ENCODE data around the gene SND1. TPM values are rescaled to one million over a fixed set of nuclear protein-coding genes. Genes with fewer than 3 reads are reported as not detected.

Gene SND1
- total RNA-seq, 1 donor = 80.2 TPM

DNA sequence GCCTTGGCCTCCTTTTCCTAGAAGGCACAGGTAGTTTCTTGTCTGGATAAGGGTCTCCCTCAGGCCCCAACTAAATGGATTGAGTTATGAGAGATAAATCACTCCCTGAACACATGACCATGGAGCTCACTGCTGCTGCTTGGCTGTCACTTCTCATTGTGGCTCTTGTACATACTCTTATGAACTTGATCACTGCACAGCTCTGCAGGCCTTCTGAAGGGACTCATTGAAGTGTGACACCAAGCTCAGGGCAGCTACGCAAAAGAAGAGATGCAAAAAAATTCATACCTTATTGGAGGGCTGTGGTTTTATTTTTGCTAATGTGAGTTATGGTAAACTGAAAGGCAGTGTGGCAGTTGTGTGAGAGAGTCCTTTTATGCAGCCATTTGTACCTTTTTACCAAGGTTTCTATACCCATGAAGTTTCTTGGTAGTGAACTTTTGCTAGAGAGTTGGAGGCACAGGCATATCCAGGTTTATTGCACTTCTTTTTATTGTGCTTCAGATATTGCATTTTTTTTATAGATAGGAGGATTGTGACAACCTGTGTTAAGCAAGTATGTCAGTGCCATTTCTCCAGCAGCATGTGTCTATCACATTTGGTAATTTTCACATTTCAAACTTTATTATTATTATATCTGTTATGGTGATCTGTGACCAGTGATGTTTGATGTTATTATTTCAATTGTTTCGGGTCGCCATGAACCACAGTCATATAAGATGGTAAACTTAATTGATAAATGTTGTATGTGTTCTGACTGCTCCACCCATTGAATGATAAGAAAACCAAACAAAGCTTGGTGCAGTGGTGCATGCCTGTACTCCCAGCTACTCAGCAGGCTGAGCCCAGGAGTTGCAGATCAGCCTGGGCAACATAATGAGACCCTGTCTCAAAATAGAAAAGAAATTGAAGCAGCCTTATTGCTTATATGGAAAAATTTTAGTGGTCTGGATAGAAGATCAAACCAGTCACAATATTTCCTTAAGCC, 278.6 kb downstream of the SND1 start:
- Histone ChIP-seq H3K9me3 (ENCODE audit: low read depth, low read length) (no peaks in the 10 kb centered on the region), H3K4me3 (ENCODE audit: low read length) (no peak overlapping the region), H3K4me1 (ENCODE audit: insufficient read depth, low read length) (no peaks in the 10 kb centered on the region), H3K27me3 (ENCODE audit: insufficient read depth, low read length) (no peaks in the 10 kb centered on the region)

DNA sequence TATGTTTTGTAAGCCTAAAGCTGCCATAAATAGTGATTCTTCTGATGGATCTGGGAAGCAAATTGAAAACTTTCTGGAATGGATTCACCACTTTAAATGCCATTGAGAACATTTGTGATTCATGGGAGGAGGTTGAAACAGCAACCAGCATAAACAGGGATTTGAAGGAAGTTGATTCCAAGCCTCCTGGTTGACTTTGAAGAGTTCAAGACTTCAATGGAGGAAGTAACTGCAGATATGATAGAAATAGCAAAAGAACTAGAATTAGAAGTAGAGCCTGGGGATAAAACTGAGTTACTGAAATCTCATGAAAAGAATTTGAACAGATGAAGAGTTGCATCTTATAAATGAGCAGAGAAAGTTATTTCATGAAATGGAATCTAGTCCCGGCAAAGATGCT, 280.1 kb downstream of the SND1 start:
- no peak overlapping the region for H3K4me3 ChIP-seq (ENCODE audit: low read length)
- H3K9me3 ChIP-seq (ENCODE audit: low read depth, low read length) = no peaks in the 10 kb centered on the region
- no peaks in the 10 kb centered on the region for H3K4me1 ChIP-seq (ENCODE audit: insufficient read depth, low read length)
- no peaks in the 10 kb centered on the region for H3K27me3 ChIP-seq (ENCODE audit: insufficient read depth, low read length)

DNA sequence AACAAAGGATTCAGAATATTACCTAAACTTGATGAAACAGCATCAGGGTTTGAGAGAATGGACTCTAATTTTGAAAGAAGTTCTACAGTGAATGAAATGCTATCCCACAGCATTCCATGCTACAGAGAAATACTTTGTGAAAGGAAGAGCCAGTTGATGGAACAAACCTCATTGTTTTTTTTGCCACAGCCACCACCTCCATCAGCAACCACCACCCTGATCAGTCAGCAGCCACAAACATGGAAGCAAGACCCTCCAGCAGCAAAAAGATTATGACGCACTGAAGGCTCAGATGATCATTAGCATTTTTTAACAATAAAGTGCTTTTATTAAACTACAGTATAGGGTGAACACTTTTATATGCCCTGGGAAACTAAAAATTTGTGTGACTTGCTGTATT, 280.5 kb downstream of the SND1 start:
- Histone ChIP-seq H3K4me3 (ENCODE audit: low read length) (no peak overlapping the region), H3K27me3 (ENCODE audit: insufficient read depth, low read length) (no peaks in the 10 kb centered on the region), H3K9me3 (ENCODE audit: low read depth, low read length) (no peaks in the 10 kb centered on the region), H3K4me1 (ENCODE audit: insufficient read depth, low read length) (no peaks in the 10 kb centered on the region)

DNA sequence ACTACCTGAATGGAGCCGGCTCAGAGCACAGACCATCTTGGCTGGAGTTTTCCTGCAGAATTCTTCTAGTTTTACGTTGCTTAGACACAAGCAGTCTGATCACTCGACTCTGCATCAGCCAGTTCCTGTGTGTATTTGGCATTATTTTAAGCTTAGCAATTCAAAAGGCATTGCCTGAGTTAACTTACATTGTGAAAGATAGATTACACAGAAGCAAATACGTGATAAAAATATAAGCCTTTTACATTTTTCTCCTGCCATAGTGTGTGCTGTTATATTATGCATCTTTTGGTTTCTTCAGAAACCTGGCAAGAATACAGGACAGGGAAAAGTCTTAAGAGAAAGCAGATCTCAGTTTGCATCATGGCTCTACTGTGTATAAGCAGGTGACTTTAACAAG, 281.2 kb downstream of the SND1 start:
- no peaks in the 10 kb centered on the region for H3K27me3 ChIP-seq (ENCODE audit: insufficient read depth, low read length)
- H3K4me1 ChIP-seq (ENCODE audit: insufficient read depth, low read length) = no peaks in the 10 kb centered on the region
- no peak overlapping the region for H3K4me3 ChIP-seq (ENCODE audit: low read length)
- no peaks in the 10 kb centered on the region for H3K9me3 ChIP-seq (ENCODE audit: low read depth, low read length)

DNA sequence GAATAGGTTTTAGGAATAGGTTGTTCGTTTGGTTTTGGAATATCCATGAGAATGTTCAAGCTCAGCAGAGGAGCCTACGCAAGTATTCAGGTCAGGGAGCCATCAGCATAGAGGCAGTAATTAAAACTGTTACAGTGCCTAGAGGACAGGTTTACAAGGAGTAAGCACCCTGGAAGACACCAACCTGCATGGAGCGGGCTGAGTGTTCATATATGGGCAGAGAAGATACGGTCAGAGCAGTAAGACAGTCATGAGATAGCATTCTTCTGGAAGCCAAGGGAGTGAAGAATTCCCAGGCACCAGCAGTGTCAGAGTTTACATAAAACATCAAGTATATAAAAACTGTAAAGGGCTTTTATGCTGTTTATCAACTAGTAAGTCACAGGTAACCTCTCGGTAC, 282.7 kb downstream of the SND1 start:
- Histone ChIP-seq H3K4me1 (ENCODE audit: insufficient read depth, low read length) (no peaks in the 10 kb centered on the region), H3K4me3 (ENCODE audit: low read length) (no peak overlapping the region), H3K9me3 (ENCODE audit: low read depth, low read length) (no peaks in the 10 kb centered on the region), H3K27me3 (ENCODE audit: insufficient read depth, low read length) (no peaks in the 10 kb centered on the region)

DNA sequence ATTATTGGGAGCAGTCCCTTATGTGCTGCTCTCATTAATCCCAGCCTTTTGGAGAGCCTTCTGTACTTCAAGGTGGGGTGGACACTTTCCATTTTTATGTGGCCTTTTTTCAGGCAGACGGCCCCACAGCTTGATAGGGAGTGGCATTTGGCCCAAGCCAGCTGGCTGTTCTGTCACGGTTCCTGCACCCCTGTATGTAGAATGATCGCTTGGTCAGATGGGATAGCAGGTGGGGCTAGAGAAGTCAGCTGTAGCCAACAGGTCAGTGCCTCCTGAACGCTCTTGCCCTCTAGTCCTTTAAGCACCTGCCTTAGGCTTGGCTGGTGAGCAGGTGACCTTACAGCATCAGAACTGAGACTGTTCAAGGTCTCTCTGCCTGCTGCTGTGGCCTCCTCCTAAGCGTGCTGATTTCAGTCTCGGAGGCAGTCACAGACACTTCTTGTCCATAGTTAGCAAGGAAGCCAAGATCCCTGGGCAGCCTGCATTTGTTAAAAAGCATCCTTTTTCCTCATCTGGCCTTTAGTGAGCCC, 283.9 kb downstream of the SND1 start:
- H3K9me3 ChIP-seq (ENCODE audit: low read depth, low read length) = no peaks in the 10 kb centered on the region
- no peak overlapping the region for H3K4me3 ChIP-seq (ENCODE audit: low read length)
- H3K27me3 ChIP-seq (ENCODE audit: insufficient read depth, low read length) = no peaks in the 10 kb centered on the region
- H3K4me1 ChIP-seq (ENCODE audit: insufficient read depth, low read length) = peaks cover 2% of the 10 kb centered on the region

DNA sequence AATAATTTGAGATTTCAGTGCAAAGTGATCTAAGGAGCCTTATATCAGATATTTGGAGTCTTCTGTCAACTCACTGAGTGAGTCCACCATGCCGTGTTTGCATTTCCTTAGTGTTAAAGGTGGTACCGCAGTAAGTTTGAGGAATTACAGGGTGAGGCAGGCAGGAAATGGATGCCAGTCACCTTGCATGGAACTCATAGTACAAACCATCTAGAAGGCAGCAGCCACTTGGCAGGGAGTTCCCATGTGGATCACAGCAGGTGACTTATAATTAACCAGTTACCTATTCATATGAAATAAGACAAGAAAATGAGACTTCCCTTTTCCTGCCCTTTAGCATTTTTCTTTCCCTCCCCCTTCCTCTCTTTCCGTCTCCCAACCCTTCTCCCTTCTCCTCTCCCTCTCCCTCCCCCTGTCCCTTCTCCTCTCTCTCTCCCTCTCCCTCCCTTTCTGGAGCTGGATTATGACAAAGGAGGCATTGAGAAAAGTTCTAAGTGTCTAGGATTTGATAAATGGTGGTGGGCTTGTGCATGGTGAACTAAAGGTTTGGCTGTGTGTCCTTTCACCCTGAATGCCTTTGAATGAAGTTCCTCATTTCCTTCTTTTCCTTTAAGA, 285.2 kb downstream of the SND1 start:
- Histone ChIP-seq H3K27me3 (ENCODE audit: insufficient read depth, low read length) (no peaks in the 10 kb centered on the region), H3K4me1 (ENCODE audit: insufficient read depth, low read length) (peaks cover 3% of the 10 kb centered on the region), H3K9me3 (ENCODE audit: low read depth, low read length) (no peaks in the 10 kb centered on the region), H3K4me3 (ENCODE audit: low read length) (no peak overlapping the region)

DNA sequence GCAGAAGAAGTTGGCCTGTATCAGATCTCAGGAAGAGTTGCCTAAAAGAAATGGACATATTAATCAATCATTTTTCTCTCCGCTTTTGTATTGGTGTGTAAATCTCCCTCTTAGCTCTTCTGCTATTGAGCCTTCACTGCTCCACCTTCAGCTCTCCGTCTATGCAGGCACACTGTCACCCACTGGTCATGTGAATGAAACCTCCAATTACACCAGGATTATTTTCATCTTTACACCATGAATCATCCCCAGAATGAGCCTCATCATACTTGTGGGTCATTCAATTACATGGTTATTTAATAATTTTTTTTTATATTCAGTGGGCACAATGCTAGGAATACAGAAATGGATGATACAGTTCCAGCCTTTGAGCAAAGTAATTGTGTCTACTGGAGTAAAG, 286.6 kb downstream of the SND1 start:
- no peak overlapping the region for H3K4me3 ChIP-seq (ENCODE audit: low read length)
- H3K27me3 ChIP-seq (ENCODE audit: insufficient read depth, low read length) = no peaks in the 10 kb centered on the region
- no peaks in the 10 kb centered on the region for H3K9me3 ChIP-seq (ENCODE audit: low read depth, low read length)
- H3K4me1 ChIP-seq (ENCODE audit: insufficient read depth, low read length) = peaks cover 3% of the 10 kb centered on the region

DNA sequence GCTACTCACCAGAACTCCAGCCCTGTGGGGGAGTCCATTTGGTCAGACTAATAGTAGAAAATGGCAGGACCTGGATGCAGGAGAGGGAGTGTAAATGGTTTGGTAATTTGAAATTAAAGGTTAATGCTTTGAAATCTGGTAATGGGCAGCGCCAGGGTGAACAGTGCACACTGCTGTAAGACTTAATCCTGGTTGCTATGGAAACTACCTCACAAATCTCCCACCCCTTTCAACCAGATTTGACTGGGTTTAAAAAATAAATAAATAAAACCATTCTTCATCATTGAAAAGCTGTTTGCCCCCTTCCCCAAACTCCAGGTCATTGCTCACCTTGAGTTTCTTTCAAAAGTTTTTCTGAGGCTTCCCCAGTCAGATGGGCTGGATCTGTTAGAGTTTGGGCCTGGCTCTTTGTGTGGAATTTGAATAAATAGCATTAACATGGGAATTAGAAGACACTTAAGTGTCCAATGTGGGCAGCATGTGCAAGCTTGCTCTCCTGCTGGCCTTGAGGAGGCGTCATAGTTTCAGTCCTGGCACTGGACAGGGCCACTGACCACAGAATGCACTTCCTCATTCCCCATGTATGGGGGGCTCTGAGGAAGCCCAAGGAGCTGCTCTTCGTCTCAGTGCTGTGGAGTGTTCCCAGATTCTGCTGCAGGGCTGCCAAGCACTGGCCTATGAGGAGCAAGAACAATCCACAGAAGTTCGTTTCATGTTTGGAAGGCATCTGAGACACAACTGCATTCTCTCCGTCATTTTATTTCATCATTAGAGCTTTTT, 288.6 kb downstream of the SND1 start:
- no peaks in the 10 kb centered on the region for H3K9me3 ChIP-seq (ENCODE audit: low read depth, low read length)
- H3K4me1 ChIP-seq (ENCODE audit: insufficient read depth, low read length) = peaks cover 3% of the 10 kb centered on the region
- no peaks in the 10 kb centered on the region for H3K27me3 ChIP-seq (ENCODE audit: insufficient read depth, low read length)
- no peak overlapping the region for H3K4me3 ChIP-seq (ENCODE audit: low read length)

DNA sequence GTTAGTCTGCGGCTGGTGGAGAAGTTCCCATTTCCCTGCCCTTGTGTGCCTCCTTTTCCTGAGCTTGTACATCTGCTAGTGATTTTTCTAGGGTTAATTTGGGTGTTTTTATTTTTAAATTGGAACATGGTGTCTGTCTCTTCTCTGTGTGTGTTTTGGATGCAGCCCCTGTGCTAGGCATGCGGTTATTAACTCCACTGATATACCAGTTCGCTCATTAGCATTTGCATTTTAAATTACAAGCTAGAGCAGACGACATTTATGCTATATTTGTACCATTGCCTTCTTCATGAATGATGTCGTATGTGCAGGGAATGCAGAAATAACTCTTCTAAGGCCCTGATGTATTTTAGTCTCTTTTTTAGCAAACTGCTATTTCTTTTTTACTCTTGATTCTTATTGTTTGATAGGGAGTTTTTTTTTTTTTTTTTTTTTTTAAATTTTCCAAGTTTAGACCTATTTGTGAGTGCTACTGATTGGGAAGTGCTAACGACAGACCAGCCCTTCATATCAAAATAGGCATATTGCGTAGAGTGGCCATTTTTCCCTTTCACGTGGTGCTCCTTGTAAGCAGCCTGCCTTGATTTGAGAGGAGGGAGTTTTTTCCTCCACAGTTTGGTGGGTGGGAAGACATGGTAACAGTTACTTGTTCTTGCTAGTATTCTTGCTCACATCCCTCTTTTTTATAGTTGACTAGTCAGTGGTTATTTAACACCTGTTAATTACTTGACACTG, 289.6 kb downstream of the SND1 start:
- no peak overlapping the region for H3K4me3 ChIP-seq (ENCODE audit: low read length)
- H3K9me3 ChIP-seq (ENCODE audit: low read depth, low read length) = no peaks in the 10 kb centered on the region
- peaks cover 3% of the 10 kb centered on the region for H3K4me1 ChIP-seq (ENCODE audit: insufficient read depth, low read length)
- H3K27me3 ChIP-seq (ENCODE audit: insufficient read depth, low read length) = no peaks in the 10 kb centered on the region

DNA sequence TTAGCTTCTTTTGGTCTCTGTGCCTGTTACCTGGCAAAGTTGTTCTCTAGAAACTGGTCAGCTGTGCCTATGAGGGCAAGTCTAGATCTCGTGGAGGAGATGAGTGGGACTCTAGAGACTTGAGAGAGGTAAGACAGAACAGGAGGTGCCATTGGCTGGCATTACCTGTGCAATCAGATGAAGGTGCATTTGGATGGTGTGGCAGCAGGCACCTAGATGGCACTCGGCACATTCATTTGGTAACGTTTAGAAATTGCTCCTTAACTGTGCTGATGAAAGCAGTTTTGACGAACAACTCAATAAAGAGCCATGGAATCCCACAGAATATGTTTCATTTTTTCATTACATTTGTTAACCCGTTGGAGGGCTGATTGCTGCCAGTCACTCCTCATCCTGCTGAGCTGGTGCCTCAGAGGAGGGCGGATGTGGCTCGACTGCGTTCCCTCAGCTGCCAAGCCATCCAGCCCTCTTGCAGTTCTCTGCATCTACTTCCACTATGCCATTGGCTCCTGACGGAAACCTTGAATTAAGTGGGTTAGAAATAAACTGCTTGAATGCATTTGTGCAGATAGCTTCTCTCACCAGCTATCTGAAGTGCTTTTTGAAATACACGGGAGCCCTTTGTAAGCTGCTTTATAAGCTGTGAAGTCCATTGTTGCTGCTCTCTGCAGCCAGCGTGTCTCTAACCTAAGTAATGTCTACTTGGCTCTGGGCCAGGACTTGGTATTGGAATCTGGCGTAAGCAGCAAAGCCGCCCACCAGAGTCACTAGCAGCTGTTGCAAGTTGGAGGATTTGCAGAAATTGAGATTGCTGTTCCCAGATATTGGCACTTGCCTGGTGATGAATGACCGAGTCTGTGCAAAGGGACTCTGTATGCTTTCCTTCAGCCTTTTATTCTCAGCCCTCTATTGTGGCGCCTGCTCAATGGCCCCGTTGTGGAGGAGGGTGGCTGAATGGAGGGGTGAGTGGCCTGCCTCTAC, 291.8 kb downstream of the SND1 start:
- Histone ChIP-seq H3K4me1 (ENCODE audit: insufficient read depth, low read length) (peaks cover 3% of the 10 kb centered on the region), H3K9me3 (ENCODE audit: low read depth, low read length) (no peaks in the 10 kb centered on the region), H3K27me3 (ENCODE audit: insufficient read depth, low read length) (no peaks in the 10 kb centered on the region), H3K4me3 (ENCODE audit: low read length) (no peak overlapping the region)

DNA sequence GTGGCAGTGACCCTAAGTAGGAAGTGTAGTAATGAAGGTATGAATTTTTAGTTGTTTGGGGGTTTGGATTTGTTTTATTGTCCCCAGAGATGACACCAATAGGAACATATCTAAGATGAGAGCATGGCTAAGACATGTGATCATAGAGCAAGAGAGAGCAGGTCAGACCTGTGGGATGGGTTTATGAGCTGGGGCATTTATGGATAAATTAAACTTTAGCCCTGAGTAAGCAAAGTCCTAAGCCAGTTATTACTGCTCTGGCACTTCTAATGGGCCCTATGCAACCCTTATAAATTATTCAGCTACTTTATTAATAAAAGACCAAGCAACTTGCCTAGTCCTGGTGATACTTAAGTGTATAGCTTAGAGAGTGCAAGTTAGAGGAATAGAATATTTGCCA, 294.1 kb downstream of the SND1 start:
- no peaks in the 10 kb centered on the region for H3K9me3 ChIP-seq (ENCODE audit: low read depth, low read length)
- H3K27me3 ChIP-seq (ENCODE audit: insufficient read depth, low read length) = no peaks in the 10 kb centered on the region
- no peak overlapping the region for H3K4me3 ChIP-seq (ENCODE audit: low read length)
- peaks cover under 1% of the 10 kb centered on the region for H3K4me1 ChIP-seq (ENCODE audit: insufficient read depth, low read length)

DNA sequence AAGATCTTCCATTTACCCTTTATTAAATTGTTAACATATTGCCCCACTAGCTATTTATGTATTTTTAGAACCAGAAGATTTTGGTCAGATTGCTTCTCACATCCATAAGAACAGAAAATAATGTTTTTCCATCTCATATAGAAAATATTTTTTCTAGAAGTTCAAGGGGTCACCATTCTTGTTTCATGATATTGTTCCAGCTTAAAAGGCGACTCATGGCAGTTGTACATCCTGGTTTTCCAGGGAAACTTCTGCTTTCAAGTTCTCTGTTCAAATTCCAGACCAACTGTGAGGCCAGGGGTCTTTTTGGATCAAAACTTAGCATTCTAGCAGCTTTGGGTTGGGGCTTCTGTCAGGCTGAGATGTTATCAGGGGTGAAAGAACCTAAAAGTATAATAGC, 294.9 kb downstream of the SND1 start:
- H3K4me3 ChIP-seq (ENCODE audit: low read length) = no peak overlapping the region
- H3K4me1 ChIP-seq (ENCODE audit: insufficient read depth, low read length) = peaks cover 8% of the 10 kb centered on the region
- H3K9me3 ChIP-seq (ENCODE audit: low read depth, low read length) = no peaks in the 10 kb centered on the region
- H3K27me3 ChIP-seq (ENCODE audit: insufficient read depth, low read length) = no peaks in the 10 kb centered on the region
